ENCODE measurements around the gene HAL. TPM values are rescaled to one million over a fixed set of nuclear protein-coding genes. Genes with fewer than 3 reads are reported as not detected.

HAL gene
- total RNA-seq, 2 experiments from 2014 or later: 0.25 to 0.95 TPM

- no peaks in the 10 kb centered on the region for H3K27me3 ChIP-seq (ENCODE audit: control insufficient read depth in 1 of 2, insufficient read depth in 2 of 2, low read length in 2 of 2)
- no peak for ATAC-seq (ENCODE audit: poor library complexity)
- Mint-ChIP-seq H3K4me3 (no peak overlapping the region), H3K27me3 (no peaks in the 10 kb centered on the region), H3K9me3 (no peaks in the 10 kb centered on the region), H3K4me1 (ENCODE audit: low read depth) (peaks cover 20% of the 10 kb centered on the region), H3K27ac (no peak overlapping the region), H3K36me3 (ENCODE audit: low read depth) (peaks cover 5% of the 10 kb centered on the region)
- peak in 4 of 14 experiments; percentile 17 to 39 (median 28) for DNase-seq
- peak overlapping the region; percentile 59 to 60 for H3K27ac ChIP-seq (ENCODE audit: low read depth in 1 of 2, low read length in 2 of 2)
- no peak for TF ChIP-seq CTCF (IDR thresholded peaks at IDR 0.05)
- ChIA-PET CTCF (interaction anchor here (1.3 to 1.5 kb wide), 2 partner anchors 180 to 181 kb away, joined by 3 read pairs; no protein-coding TSS in a partner anchor), POLR2A (interaction anchor here (0.5 to 2.0 kb wide), 16 partner anchors 13 to 817 kb away, joined by 3 to 25 read pairs (median 4); partner anchors contain the start of genes AMDHD1, CCDC38, CDK17 and FGD6)
- peak overlapping the region; percentile 89 for H3K4me3 ChIP-seq (ENCODE audit: low read length)
- H3K36me3 ChIP-seq (ENCODE audit: insufficient read depth, low read length): no peaks in the 10 kb centered on the region
- intact Hi-C loops (cut with DNase I, micrococcal nuclease): loop anchor here (1.0 to 10.0 kb wide), 10 partner anchors 92 to 1580 kb away; partner anchors contain the start of genes SNRPF (in 2 of the 2), AMDHD1 (in 1 of the 2), CCDC38 (in 1 of the 2) and CEP83 (in 1 of the 2)
- peaks cover 20% of the 10 kb centered on the region for H3K4me1 ChIP-seq (ENCODE audit: insufficient read depth, low read length)
- H3K9me3 ChIP-seq (ENCODE audit: control insufficient read depth in 1 of 2, insufficient read depth in 1 of 2, low read length in 2 of 2): no peaks in the 10 kb centered on the region
Observed at GRCh38 chr12:96034621-96035282, 38.6 kb upstream of the HAL start.

- no peak overlapping the region for H3K27ac Mint-ChIP-seq
- DNase-seq (no peak), ATAC-seq (ENCODE audit: poor library complexity) (no peak)
- Histone ChIP-seq H3K4me1 (ENCODE audit: insufficient read depth, low read length) (peaks cover 20% of the 10 kb centered on the region), H3K27me3 (ENCODE audit: control insufficient read depth in 1 of 2, insufficient read depth in 2 of 2, low read length in 2 of 2) (no peaks in the 10 kb centered on the region), H3K27ac (ENCODE audit: low read depth in 1 of 2, low read length in 2 of 2) (no peak overlapping the region), H3K9me3 (ENCODE audit: control insufficient read depth in 1 of 2, insufficient read depth in 1 of 2, low read length in 2 of 2) (no peaks in the 10 kb centered on the region), H3K36me3 (ENCODE audit: insufficient read depth, low read length) (no peaks in the 10 kb centered on the region), H3K4me3 (ENCODE audit: low read length) (peak overlapping the region; percentile 89)
- no peaks in the 10 kb centered on the region for H3K27me3 Mint-ChIP-seq
- no peak for TF ChIP-seq CTCF (IDR thresholded peaks at IDR 0.05)
- peaks cover 23% of the 10 kb centered on the region for H3K4me1 Mint-ChIP-seq (ENCODE audit: low read depth)
- POLR2A ChIA-PET: interaction anchor here (1.7 kb wide), 1 partner anchor 91 kb away, joined by 6 read pairs; the partner anchor contains the start of gene AMDHD1
- H3K9me3 Mint-ChIP-seq: no peaks in the 10 kb centered on the region
- intact Hi-C loops (cut with DNase I, micrococcal nuclease): loop anchor here in 1 of 2 experiments (2.0 to 10.0 kb wide), 6 partner anchors 91 to 1579 kb away; partner anchors contain the start of genes AMDHD1, CCDC38, CEP83 and NDUFA12
- H3K4me3 Mint-ChIP-seq: no peak overlapping the region
- CTCF ChIA-PET: interaction anchor here (0.8 kb wide), 1 partner anchor 35 kb away, joined by 3 read pairs; no protein-coding TSS in a partner anchor
- H3K36me3 Mint-ChIP-seq (ENCODE audit: low read depth): peaks cover 8% of the 10 kb centered on the region
Observed at GRCh38 chr12:96033549-96034389, 37.6 kb upstream of the HAL start.

GRCh38 chr12:96029826-96030225 is 33.7 kb upstream of the HAL start:
- peaks cover 36% of the 10 kb centered on the region for H3K36me3 ChIP-seq (ENCODE audit: insufficient read depth, low read length)
- POLR2A ChIA-PET: no interaction called here
- no peak overlapping the region for H3K4me3 Mint-ChIP-seq
- no peak overlapping the region for H3K4me3 ChIP-seq (ENCODE audit: low read length)
- ATAC-seq (ENCODE audit: poor library complexity): no peak
- TF ChIP-seq CTCF (IDR thresholded peaks at IDR 0.05): no peak
- H3K27me3 Mint-ChIP-seq: no peaks in the 10 kb centered on the region
- H3K4me1 Mint-ChIP-seq (ENCODE audit: low read depth): peaks cover 23% of the 10 kb centered on the region
- peak in 1 of 14 experiments; percentile 16 for DNase-seq
- peaks cover 42% of the 10 kb centered on the region for H3K36me3 Mint-ChIP-seq (ENCODE audit: low read depth)
- CTCF ChIA-PET: no interaction called here
- peaks cover 11% of the 10 kb centered on the region for H3K4me1 ChIP-seq (ENCODE audit: insufficient read depth, low read length)
- H3K27ac Mint-ChIP-seq: no peak overlapping the region
- H3K9me3 ChIP-seq (ENCODE audit: control insufficient read depth in 1 of 2, insufficient read depth in 1 of 2, low read length in 2 of 2): no peaks in the 10 kb centered on the region
- no peaks in the 10 kb centered on the region for H3K27me3 ChIP-seq (ENCODE audit: control insufficient read depth in 1 of 2, insufficient read depth in 2 of 2, low read length in 2 of 2)
- H3K9me3 Mint-ChIP-seq: no peaks in the 10 kb centered on the region
- intact Hi-C loops (cut with DNase I, micrococcal nuclease): loop anchor here in 1 of 2 experiments (5.0 to 10.0 kb wide), 5 partner anchors 88 to 1575 kb away; partner anchors contain the start of genes AMDHD1, CCDC38, CEP83 and NDUFA12
- no peak overlapping the region for H3K27ac ChIP-seq (ENCODE audit: low read depth in 1 of 2, low read length in 2 of 2)

Measured in CD4-positive, alpha-beta T cell (primary cell).